ENCODE data around the gene SLC22A5.

GRCh38 chr5:132421462-132421861 is 52.0 kb downstream of the SLC22A5 start:
- TF ChIP-seq TAF1 (IDR thresholded peaks at IDR 0.05; ENCODE audit: borderline replicate concordance, insufficient read depth, low read length) (no peak), POLR2AphosphoS5 (IDR thresholded peaks at IDR 0.05; ENCODE audit: low read depth, low read length) (no peak)
